Measurements from ENCODE around the gene PRKCB.

The PRKCB gene

GRCh38 chr16:23835390-23836077, at the start of gene PRKCB:
Gene PRKCB (plus strand): TSS chr16:23835983.
- peak; percentile 96 for DNase-seq

- DNase-seq: no peak
Observed at GRCh38 chr16:23786964-23787561, 48.7 kb upstream of the PRKCB start.

- peak; percentile 43 for DNase-seq
Observed at GRCh38 chr16:23788685-23789084, 47.1 kb upstream of the PRKCB start.

GRCh38 chr16:23795378-23795777, 40.4 kb upstream of the PRKCB start:
- DNase-seq: no peak

GRCh38 chr16:23796941-23797340, 38.8 kb upstream of the PRKCB start:
- DNase-seq: no peak

GRCh38 chr16:23801378-23801777, 34.4 kb upstream of the PRKCB start:
- DNase-seq: peak; percentile 90

GRCh38 chr16:23802776-23803175, 33.0 kb upstream of the PRKCB start:
- peak; percentile 21 for DNase-seq

GRCh38 chr16:23803591-23804123, 32.1 kb upstream of the PRKCB start:
- peak; percentile 89 for DNase-seq

- DNase-seq: peak; percentile 22
Observed at GRCh38 chr16:23807028-23807427, 28.8 kb upstream of the PRKCB start.

- DNase-seq: no peak
Observed at GRCh38 chr16:23821467-23821866, 14.3 kb upstream of the PRKCB start.

- no peak for DNase-seq
Observed at GRCh38 chr16:23821875-23822688, 13.7 kb upstream of the PRKCB start.

- DNase-seq: no peak
Observed at GRCh38 chr16:23823475-23824384, 12.1 kb upstream of the PRKCB start.

GRCh38 chr16:23824909-23825308, 10.9 kb upstream of the PRKCB start:
- no peak for DNase-seq

- DNase-seq: peak; percentile 77
Observed at GRCh38 chr16:23826528-23827045, 9.2 kb upstream of the PRKCB start.

- DNase-seq: peak; percentile 11
Observed at GRCh38 chr16:23827057-23827456, 8.7 kb upstream of the PRKCB start.

GRCh38 chr16:23829454-23829853, 6.3 kb upstream of the PRKCB start:
- no peak for DNase-seq

GRCh38 chr16:23830276-23830675, 5.5 kb upstream of the PRKCB start:
- DNase-seq: peak; percentile 14

- peak; percentile 41 for DNase-seq
Observed at GRCh38 chr16:23832882-23833281, 2.9 kb upstream of the PRKCB start.

- no peak for DNase-seq
Observed at GRCh38 chr16:23833504-23833903, 2.3 kb upstream of the PRKCB start.

GRCh38 chr16:23833960-23834685, 1.7 kb upstream of the PRKCB start:
- no peak for DNase-seq

- no peak for DNase-seq
Observed at GRCh38 chr16:23836078-23836403, 258 bp downstream of the PRKCB start.

All from hematopoietic multipotent progenitor cell treated with erythropoietin and hydrocortisone succinate and interleukin-3 and kit ligand, for 6 days (in vitro differentiated cells).